ENCODE results near the gene TRAPPC11.

DNA sequence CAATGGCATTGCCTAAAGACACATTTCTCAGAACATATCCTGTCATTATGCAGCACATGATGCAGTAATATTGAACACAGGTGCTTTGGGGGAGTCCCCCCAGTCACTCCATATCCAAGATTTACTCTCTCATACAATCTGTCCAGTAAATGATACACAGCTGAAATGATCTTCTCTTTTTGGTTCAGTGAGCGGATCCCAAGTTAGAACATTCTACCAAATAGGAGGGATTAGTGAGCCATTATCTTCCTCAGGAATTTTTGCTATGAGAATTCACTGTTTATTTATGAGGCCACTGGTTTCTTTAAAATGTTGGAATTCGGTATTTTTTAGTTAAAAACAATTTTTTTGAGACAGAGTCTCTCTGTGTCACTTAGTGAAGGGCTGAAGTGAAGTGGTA is 96.5 kb downstream of the TRAPPC11 start:
- TF ChIP-seq, protein P1, sequence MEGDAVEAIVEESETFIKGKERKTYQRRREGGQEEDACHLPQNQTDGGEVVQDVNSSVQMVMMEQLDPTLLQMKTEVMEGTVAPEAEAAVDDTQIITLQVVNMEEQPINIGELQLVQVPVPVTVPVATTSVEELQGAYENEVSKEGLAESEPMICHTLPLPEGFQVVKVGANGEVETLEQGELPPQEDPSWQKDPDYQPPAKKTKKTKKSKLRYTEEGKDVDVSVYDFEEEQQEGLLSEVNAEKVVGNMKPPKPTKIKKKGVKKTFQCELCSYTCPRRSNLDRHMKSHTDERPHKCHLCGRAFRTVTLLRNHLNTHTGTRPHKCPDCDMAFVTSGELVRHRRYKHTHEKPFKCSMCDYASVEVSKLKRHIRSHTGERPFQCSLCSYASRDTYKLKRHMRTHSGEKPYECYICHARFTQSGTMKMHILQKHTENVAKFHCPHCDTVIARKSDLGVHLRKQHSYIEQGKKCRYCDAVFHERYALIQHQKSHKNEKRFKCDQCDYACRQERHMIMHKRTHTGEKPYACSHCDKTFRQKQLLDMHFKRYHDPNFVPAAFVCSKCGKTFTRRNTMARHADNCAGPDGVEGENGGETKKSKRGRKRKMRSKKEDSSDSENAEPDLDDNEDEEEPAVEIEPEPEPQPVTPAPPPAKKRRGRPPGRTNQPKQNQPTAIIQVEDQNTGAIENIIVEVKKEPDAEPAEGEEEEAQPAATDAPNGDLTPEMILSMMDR (IDR thresholded peaks at IDR 0.05): no peak
- TF ChIP-seq POLR2A (IDR thresholded peaks at IDR 0.05): no peak

Data from thyroid gland (tissue), 4 donors.